Lower lobe of right lung (tissue), 2 donors: ENCODE data around the gene CLCN1. TPM values are rescaled to one million over a fixed set of nuclear protein-coding genes. Genes with fewer than 3 reads are reported as not detected.
A peak's percentile ranks its signal among the peaks of the same experiment; 100 is the strongest.

Source experiments
- ATAC-seq, 2 donors: fragments of 200-7000 bp; cut with Tn5 transposase; one replicate each; pipeline ENCODE4 v1.9.1; 2020 to 2022; ENCODE audit warnings: mild to moderate bottlenecking in 2 of 2, moderate library complexity in 2 of 2
- DNase-seq: peaks from one replicate; pipeline ENCODE4 v3.0.0-alpha.2; 2020
- H3K27ac ChIP-seq: fragments of 200-600 bp; one replicate; pipeline ENCODE4 v1.8.0; 2022
- H3K27me3 ChIP-seq: fragments of 200-600 bp; one replicate; pipeline ENCODE4 v1.8.0; 2022; ENCODE audit warnings: low read depth
- H3K36me3 ChIP-seq: fragments of 200-600 bp; one replicate; pipeline ENCODE4 v1.8.0; 2022; ENCODE audit warnings: mild to moderate bottlenecking
- H3K4me1 ChIP-seq: fragments of 200-600 bp; one replicate; pipeline ENCODE4 v1.8.0; 2022
- H3K4me3 ChIP-seq: fragments of 200-600 bp; one replicate; pipeline ENCODE4 v1.8.0; 2022; ENCODE audit warnings: mild to moderate bottlenecking
- H3K9me3 ChIP-seq: fragments of 200-600 bp; one replicate; pipeline ENCODE4 v1.8.0; 2022
- intact Hi-C: fragments of 100-400 bp; cut with DNase I; formaldehyde crosslinking; loops from one replicate; pipeline ENCODE4 v1.11.0; 2022
- total RNA-seq: library from RNA; stranded (reverse); fragmentation: NEBNext Ultra II Directional; extraction: Animal tissue kit (Norgen Biotek cat#: 25700); gene quantifications from one replicate; pipeline ENCODE4 v1.2.1, GENCODE V29; 2021
- TF ChIP-seq, protein P1 (sequence below): fragments of 200-600 bp; IDR thresholded peaks from one replicate; pipeline ENCODE4 v1.8.0; 2022; ENCODE audit warnings: antibody characterized with exemption, mild to moderate bottlenecking
- donor health status: DM: no; HTN: yes; CAD: no; lungs with severe emphysema.

The CLCN1 gene
- total RNA-seq, 1 donor from 2014 or later = not detected

DNA sequence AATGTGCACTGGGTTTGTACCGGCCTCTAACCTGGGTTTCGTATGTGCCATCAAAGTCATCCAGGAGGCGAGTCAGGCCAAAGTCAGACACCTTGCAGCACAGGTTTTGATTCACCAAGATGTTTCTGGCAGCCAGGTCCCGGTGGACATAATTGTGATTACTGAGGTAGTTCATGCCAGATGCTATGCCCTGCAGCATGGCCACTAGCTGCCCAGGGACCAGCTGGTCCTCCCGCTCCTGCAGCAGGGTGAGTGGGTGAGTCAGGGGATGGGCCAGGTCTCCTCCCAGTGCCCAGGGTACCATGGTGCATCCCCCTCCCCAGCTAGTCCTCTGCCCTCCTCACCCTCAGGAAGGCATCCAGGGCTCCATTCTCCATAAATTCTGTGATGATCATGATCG lies 78.9 kb downstream of the CLCN1 start:
- TF ChIP-seq, protein P1, sequence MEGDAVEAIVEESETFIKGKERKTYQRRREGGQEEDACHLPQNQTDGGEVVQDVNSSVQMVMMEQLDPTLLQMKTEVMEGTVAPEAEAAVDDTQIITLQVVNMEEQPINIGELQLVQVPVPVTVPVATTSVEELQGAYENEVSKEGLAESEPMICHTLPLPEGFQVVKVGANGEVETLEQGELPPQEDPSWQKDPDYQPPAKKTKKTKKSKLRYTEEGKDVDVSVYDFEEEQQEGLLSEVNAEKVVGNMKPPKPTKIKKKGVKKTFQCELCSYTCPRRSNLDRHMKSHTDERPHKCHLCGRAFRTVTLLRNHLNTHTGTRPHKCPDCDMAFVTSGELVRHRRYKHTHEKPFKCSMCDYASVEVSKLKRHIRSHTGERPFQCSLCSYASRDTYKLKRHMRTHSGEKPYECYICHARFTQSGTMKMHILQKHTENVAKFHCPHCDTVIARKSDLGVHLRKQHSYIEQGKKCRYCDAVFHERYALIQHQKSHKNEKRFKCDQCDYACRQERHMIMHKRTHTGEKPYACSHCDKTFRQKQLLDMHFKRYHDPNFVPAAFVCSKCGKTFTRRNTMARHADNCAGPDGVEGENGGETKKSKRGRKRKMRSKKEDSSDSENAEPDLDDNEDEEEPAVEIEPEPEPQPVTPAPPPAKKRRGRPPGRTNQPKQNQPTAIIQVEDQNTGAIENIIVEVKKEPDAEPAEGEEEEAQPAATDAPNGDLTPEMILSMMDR = no peak
- DNase-seq (no peak), ATAC-seq (no peak)
- no peaks in the 10 kb centered on the region for H3K27me3 ChIP-seq
- no peak overlapping the region for H3K4me3 ChIP-seq
- H3K27ac ChIP-seq = no peak overlapping the region
- peaks cover 27% of the 10 kb centered on the region for H3K36me3 ChIP-seq
- intact Hi-C loops = no loop called here
- no peaks in the 10 kb centered on the region for H3K9me3 ChIP-seq
- peaks cover 57% of the 10 kb centered on the region for H3K4me1 ChIP-seq

DNA sequence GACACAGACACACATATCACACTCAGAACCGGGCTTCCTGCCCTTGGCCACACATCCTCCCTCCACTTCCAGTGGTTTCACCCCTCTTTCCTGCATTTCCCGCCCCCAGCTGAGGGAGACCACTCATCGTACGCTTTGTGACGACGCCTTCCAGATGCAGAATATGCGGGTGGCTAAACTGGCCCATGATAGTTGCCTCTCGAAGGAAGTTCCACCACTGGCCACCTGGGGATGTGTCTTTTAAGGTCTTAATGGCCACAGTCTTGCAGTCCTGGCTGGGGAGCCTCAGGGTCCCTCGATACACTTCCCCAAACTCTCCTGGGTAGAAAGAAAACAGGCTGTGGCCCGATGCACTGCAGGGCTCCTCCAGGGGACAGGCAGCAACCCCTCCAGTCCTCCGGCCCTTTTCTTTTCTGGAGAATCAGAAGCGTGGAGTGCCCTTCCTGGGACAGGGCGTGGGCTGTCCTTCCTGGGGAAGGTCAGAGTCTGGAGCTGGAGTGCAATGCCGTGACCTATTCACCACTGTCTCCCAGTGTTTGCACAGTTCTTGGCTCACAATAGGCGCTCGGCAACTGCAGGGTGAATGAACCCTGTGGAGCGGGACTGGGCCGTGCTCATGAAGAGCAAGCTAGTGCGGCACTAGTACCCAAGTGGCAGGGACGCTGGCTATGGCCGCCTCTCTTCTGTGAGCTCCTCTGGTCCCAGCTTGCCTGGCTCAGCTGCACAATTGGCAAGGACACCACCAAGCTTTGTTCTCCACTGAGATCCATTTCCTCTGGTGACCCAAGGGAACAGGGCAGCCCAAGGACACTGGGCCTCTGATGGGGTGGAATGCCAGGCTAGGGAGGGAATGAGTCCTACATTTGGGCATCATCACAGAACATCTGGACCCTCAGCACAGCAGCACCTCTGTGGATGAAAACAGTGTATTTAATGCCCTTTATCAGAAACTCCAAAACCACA lies 79.6 kb downstream of the CLCN1 start:
- Histone ChIP-seq H3K9me3 (no peaks in the 10 kb centered on the region), H3K27ac (peak overlapping the region; percentile 57), H3K36me3 (peaks cover 20% of the 10 kb centered on the region), H3K4me1 (peaks cover 55% of the 10 kb centered on the region), H3K27me3 (no peaks in the 10 kb centered on the region), H3K4me3 (no peak overlapping the region)
- DNase-seq (no peak), ATAC-seq (peak; percentile 7 to 13)
- intact Hi-C loops = no loop called here
- TF ChIP-seq, protein P1 = no peak

- Histone ChIP-seq H3K4me3 (no peak overlapping the region), H3K27me3 (no peaks in the 10 kb centered on the region), H3K27ac (peak overlapping the region; percentile 57), H3K9me3 (no peaks in the 10 kb centered on the region), H3K4me1 (peaks cover 48% of the 10 kb centered on the region), H3K36me3 (peaks cover 13% of the 10 kb centered on the region)
- DNase-seq = no peak
- TF ChIP-seq, protein P1 = no peak
- ATAC-seq = no peak
- intact Hi-C loops = no loop called here
These were observed 80.3 kb downstream of the CLCN1 start for GRCh38 chr7:143396182-143396581.

DNA sequence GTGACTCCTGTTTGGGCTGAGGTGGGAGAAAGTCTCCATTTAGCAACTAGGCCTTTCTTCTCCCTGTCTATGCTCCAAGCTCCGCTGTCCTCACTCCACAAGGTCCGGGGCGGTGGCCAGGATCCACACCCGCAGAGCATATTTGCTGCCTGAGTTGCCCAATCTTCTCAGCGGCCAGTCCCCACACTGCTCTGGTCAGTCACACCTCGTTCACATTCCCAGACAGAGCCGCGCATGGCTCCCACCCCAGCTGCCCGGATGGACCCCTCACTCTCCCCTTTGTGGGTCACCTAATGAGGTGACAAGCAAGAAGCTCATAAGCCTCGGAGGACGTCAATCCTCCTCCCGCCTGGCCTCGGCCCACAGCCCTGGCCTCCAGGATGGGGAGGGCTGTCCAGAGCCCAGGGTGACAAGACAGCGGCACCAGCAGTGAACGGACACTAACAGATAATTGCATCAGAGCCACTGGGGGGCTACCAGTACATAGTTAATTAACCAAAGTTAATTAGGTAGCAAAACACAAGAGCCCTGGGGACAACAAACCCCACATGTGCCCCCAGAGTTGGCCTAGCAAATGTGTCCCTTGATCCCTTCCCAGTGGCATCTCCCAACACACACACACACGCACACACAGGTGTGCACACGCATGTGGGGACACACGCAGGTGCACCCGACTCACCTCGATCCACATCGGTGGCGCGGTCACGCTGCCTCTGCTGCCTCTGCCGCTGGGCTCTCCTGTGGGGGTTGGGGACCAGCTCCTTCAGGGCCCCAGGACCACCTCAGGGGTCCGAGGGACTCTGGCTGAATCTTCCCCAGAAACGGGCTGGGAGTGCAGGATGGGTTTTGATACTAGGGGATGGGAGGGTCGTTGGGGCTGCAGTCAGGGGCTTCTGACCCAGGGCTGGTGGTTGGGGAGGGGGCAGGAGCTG lies 81.0 kb downstream of the CLCN1 start:
- H3K27me3 ChIP-seq = no peaks in the 10 kb centered on the region
- no peak overlapping the region for H3K4me3 ChIP-seq
- H3K4me1 ChIP-seq = peaks cover 41% of the 10 kb centered on the region
- intact Hi-C loops = no loop called here
- peak; percentile 63 for DNase-seq
- H3K27ac ChIP-seq = peak overlapping the region; percentile 57
- peaks cover 6% of the 10 kb centered on the region for H3K36me3 ChIP-seq
- peak; percentile 41 to 69 for ATAC-seq
- TF ChIP-seq, protein P1 = no peak
- no peaks in the 10 kb centered on the region for H3K9me3 ChIP-seq

- no peak for ATAC-seq
- no peak for DNase-seq
- no peaks in the 10 kb centered on the region for H3K27me3 ChIP-seq
- intact Hi-C loops = no loop called here
- no peaks in the 10 kb centered on the region for H3K9me3 ChIP-seq
- H3K4me3 ChIP-seq = no peak overlapping the region
- TF ChIP-seq, protein P1 = no peak
- peaks cover 31% of the 10 kb centered on the region for H3K4me1 ChIP-seq
- peaks cover 4% of the 10 kb centered on the region for H3K36me3 ChIP-seq
- H3K27ac ChIP-seq = no peak overlapping the region
These were observed 82.0 kb downstream of the CLCN1 start for GRCh38 chr7:143397710-143398530.
